ENCODE data around the gene CABP7. TPM values are rescaled to one million over a fixed set of nuclear protein-coding genes. Genes with fewer than 3 reads are reported as not detected.

Gene CABP7
- total and polyA plus RNA-seq, 2 of the 13 experiments (the other 11 are each of a cell fraction or from before 2014, with no cell fraction given): 0.08 TPM; not detected in 1

DNA sequence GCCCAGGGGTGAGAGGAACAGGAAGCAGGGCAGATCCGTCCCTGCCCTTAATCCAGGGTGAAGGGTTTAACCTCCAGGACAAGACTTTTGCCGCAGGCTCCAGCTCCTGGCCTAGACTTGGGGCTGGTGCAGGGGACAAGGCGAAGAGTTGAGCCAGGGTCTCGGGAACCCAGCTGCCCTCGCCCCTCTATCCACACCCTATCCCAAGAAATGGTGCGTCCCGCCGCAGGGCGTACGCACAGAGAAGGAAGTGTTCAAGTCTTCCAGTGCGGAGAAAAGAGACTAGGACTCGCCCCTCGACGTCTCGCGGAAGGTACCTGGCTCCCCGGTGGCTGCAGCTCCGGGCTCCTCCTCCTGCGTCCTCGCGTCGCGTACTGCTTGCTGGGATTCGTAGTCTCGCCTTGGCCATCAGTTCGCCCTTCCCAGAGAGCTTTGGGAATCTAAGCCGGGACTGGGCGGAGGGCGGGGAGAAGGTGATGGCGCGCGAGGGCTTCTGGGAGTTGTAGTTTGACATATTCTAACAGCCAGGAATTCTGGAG lies 46.9 kb downstream of the CABP7 start, which contains the start of gene ZMAT5 (continued):
- TF ChIP-seq, protein P1, sequence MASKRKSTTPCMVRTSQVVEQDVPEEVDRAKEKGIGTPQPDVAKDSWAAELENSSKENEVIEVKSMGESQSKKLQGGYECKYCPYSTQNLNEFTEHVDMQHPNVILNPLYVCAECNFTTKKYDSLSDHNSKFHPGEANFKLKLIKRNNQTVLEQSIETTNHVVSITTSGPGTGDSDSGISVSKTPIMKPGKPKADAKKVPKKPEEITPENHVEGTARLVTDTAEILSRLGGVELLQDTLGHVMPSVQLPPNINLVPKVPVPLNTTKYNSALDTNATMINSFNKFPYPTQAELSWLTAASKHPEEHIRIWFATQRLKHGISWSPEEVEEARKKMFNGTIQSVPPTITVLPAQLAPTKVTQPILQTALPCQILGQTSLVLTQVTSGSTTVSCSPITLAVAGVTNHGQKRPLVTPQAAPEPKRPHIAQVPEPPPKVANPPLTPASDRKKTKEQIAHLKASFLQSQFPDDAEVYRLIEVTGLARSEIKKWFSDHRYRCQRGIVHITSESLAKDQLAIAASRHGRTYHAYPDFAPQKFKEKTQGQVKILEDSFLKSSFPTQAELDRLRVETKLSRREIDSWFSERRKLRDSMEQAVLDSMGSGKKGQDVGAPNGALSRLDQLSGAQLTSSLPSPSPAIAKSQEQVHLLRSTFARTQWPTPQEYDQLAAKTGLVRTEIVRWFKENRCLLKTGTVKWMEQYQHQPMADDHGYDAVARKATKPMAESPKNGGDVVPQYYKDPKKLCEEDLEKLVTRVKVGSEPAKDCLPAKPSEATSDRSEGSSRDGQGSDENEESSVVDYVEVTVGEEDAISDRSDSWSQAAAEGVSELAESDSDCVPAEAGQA (IDR thresholded peaks at IDR 0.05; ENCODE audit: low read depth): peak; percentile 15; the same call in 1 of the 2 replicates
- TF ChIP-seq, protein P1 (CRISPR knock-in tag; IDR thresholded peaks at IDR 0.05; ENCODE audit: borderline replicate concordance): no peak
- TF ChIP-seq, protein P2, sequence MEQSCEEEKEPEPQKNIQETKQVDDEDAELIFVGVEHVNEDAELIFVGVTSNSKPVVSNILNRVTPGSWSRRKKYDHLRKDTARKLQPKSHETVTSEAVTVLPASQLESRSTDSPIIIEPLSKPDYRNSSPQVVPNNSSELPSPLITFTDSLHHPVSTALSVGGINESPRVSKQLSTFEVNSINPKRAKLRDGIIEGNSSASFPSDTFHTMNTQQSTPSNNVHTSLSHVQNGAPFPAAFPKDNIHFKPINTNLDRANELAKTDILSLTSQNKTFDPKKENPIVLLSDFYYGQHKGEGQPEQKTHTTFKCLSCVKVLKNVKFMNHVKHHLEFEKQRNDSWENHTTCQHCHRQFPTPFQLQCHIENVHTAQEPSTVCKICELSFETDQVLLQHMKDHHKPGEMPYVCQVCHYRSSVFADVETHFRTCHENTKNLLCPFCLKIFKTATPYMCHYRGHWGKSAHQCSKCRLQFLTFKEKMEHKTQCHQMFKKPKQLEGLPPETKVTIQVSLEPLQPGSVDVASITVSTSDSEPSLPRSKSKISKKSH (CRISPR knock-in tag; IDR thresholded peaks at IDR 0.05; ENCODE audit: borderline replicate concordance): no peak
- TF ChIP-seq ZNF430 (CRISPR knock-in tag; IDR thresholded peaks at IDR 0.05) (0 out of 2 replicates have a peak, but pooled peaks have one; percentile 25), POLR2AphosphoS5 (IDR thresholded peaks at IDR 0.05; ENCODE audit: low read depth, low read length) (peak; percentile 75), POGZ (CRISPR knock-in tag; IDR thresholded peaks at IDR 0.05) (peak; percentile 2; the same call in 1 of the 2 replicates), GFI1 (CRISPR knock-in tag; IDR thresholded peaks at IDR 0.05; ENCODE audit: borderline replicate concordance) (peak; percentile 39; the same call in 1 of the 2 replicates), IRF2 (CRISPR knock-in tag; IDR thresholded peaks at IDR 0.05) (peak; percentile 62; the same call in 1 of the 2 replicates)
- TF ChIP-seq, protein P3, sequence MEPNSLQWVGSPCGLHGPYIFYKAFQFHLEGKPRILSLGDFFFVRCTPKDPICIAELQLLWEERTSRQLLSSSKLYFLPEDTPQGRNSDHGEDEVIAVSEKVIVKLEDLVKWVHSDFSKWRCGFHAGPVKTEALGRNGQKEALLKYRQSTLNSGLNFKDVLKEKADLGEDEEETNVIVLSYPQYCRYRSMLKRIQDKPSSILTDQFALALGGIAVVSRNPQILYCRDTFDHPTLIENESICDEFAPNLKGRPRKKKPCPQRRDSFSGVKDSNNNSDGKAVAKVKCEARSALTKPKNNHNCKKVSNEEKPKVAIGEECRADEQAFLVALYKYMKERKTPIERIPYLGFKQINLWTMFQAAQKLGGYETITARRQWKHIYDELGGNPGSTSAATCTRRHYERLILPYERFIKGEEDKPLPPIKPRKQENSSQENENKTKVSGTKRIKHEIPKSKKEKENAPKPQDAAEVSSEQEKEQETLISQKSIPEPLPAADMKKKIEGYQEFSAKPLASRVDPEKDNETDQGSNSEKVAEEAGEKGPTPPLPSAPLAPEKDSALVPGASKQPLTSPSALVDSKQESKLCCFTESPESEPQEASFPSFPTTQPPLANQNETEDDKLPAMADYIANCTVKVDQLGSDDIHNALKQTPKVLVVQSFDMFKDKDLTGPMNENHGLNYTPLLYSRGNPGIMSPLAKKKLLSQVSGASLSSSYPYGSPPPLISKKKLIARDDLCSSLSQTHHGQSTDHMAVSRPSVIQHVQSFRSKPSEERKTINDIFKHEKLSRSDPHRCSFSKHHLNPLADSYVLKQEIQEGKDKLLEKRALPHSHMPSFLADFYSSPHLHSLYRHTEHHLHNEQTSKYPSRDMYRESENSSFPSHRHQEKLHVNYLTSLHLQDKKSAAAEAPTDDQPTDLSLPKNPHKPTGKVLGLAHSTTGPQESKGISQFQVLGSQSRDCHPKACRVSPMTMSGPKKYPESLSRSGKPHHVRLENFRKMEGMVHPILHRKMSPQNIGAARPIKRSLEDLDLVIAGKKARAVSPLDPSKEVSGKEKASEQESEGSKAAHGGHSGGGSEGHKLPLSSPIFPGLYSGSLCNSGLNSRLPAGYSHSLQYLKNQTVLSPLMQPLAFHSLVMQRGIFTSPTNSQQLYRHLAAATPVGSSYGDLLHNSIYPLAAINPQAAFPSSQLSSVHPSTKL (CRISPR knock-in tag; IDR thresholded peaks at IDR 0.05): peak; percentile 18; the same call in 1 of the 2 replicates
- TF ChIP-seq, protein P4, sequence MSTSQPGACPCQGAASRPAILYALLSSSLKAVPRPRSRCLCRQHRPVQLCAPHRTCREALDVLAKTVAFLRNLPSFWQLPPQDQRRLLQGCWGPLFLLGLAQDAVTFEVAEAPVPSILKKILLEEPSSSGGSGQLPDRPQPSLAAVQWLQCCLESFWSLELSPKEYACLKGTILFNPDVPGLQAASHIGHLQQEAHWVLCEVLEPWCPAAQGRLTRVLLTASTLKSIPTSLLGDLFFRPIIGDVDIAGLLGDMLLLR (CRISPR knock-in tag; IDR thresholded peaks at IDR 0.05): peak; percentile 61; the same call in 1 of the 2 replicates
- TF ChIP-seq, protein P5, sequence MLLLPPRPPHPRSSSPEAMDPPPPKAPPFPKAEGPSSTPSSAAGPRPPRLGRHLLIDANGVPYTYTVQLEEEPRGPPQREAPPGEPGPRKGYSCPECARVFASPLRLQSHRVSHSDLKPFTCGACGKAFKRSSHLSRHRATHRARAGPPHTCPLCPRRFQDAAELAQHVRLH (CRISPR knock-in tag; IDR thresholded peaks at IDR 0.05; ENCODE audit: borderline replicate concordance, low read depth): peak; percentile 36; the same call in 1 of the 2 replicates
